Fibroblast of skin of right biceps (primary cell): Measurements from ENCODE around the gene ASAH2B.
A peak's percentile ranks its signal among the peaks of the same experiment; 100 is the strongest.

Experiments
- DNase-seq: peaks from one replicate; pipeline ENCODE4 v3.0.0-alpha.2; 2013

Gene ASAH2B

GRCh38 chr10:50799595-50799994 is 59.9 kb downstream of the ASAH2B start:
- no peak for DNase-seq

- DNase-seq: peak; percentile 5
These were observed 66.4 kb downstream of the ASAH2B start for GRCh38 chr10:50805981-50806622.

GRCh38 chr10:50807851-50808776 is 68.4 kb downstream of the ASAH2B start:
- DNase-seq: peak; percentile 16
